Adrenal gland (tissue), 12 donors: ENCODE results near the gene SPOCK1. TPM values are rescaled to one million over a fixed set of nuclear protein-coding genes. Genes with fewer than 3 reads are reported as not detected.
"Not testable (repeated sequence)": the region's sequence is repeated elsewhere in the genome, so short reads cannot be mapped to it uniquely, and the experiment has no call there.

ENCODE experiments used
- DNase-seq, 7 donors: peaks; one replicate each; pipeline ENCODE4 v3.0.0-alpha.2; 2019 to 2020
- H3K27ac ChIP-seq, 5 donors: fragments of 200-600 bp; sonication (generic) in 4 of 5; 1 replicate in 3 of 5; 2 replicates in 2 of 5; pipeline versions ENCODE4 v1.5.1 to v1.8.0; 2016 to 2020; ENCODE audit warnings: mild to moderate bottlenecking in 1 of 5
- H3K27me3 ChIP-seq: fragments of 200-600 bp; 2 replicates; pipeline ENCODE4 v1.8.0; 2021
- H3K36me3 ChIP-seq, 2 donors: fragments of 200-600 bp; replicated peaks in 1 of 2; 1 replicate in 1 of 2; 2 replicates in 1 of 2; pipeline versions ENCODE4 v1.5.1 to v1.8.0; 2018 to 2022
- H3K4me1 ChIP-seq, 2 donors: fragments of 200-600 bp; replicated peaks in 1 of 2; 1 replicate in 1 of 2; 2 replicates in 1 of 2; pipeline versions ENCODE4 v1.5.1 to v1.8.0; 2018 to 2021
- H3K4me3 ChIP-seq, 4 donors: fragments of 200-600 bp; sonication (generic) in 3 of 4; one replicate each; pipeline ENCODE4 v1.5.1; 2016 to 2018
- H3K9me3 ChIP-seq, 3 donors: fragments of 200-600 bp; sonication (generic) in 1 of 3; replicated peaks in 1 of 3; 1 replicate in 2 of 3; 2 replicates in 1 of 3; pipeline versions ENCODE4 v1.5.1 to v1.8.0; 2016 to 2021
- CTCF ChIP-seq, 6 experiments: fragments of 450-650 bp in 4 of 6; fragments of 200-600 bp in 2 of 6; sonication (generic) in 1 of 6; IDR thresholded peaks; 1 replicate in 5 of 6; 2 replicates in 1 of 6; pipeline versions ENCODE4 v1.5.1 to v1.8.0; 2016 to 2021; ENCODE audit warnings: antibody characterized with exemption in 6 of 6, mild to moderate bottlenecking in 2 of 6, moderate library complexity in 1 of 6
- POLR2A ChIP-seq, 2 donors: fragments of 450-650 bp; IDR thresholded peaks; one replicate each; pipeline ENCODE4 v1.6.1; 2017; ENCODE audit warnings: antibody characterized with exemption in 2 of 2, mild to moderate bottlenecking in 2 of 2, moderate library complexity in 1 of 2
- WGBS, 4 donors: extraction: QIAGEN DNeasy Blood & Tissue Kit in 2 of 4; methylation state at CpG; one replicate each; pipeline versions ENCODE4 v1.1.5 to v1.1.7; 2013 to 2017; 5-methylcytosine and 5-hydroxymethylcytosine counted together
- intact Hi-C, 2 donors: fragments of 100-400 bp; cut with DNase I; formaldehyde crosslinking; loops; one replicate each; pipeline versions ENCODE4 v1.14.1 to v1.15.0; 2022 to 2023
- polyA plus RNA-seq, 3 donors: library from polyadenylated mRNA; stranded (reverse); fragments of 200-250 nt in 2 of 3; fragments of 350-450 nt in 1 of 3; fragmentation: Illumina TruSeq in 1 of 3; extraction: RNeasy Lipid Tissue Mini Kit (QIAGEN cat#74804) in 1 of 3; gene quantifications; one replicate each; pipeline ENCODE4 v1.2.3, GENCODE V29; 2013 to 2014
- total RNA-seq, 9 donors: library from RNA; depleted of rRNA in 4 of 9; stranded (reverse); fragments of >200 nt in 4 of 9; fragments of 120-200 nt in 1 of 9; fragmentation: NEBNext Ultra II Directional in 1 of 9; extraction: Animal tissue kit (Norgen Biotek cat#: 25700) in 1 of 9; gene quantifications; one replicate each; pipeline versions ENCODE4 v1.1.0 to v1.2.4, GENCODE V29; 2013 to 2023
- donor health status: healthy with polysubstance abuse.
- donor health status: Bipolar disorder and iron deficiency.
- donor health status: DM: yes; HTN: yes; CAD: no.
- donor health status: DM: no; HTN: no; CAD: no.
- donor health status: DM: no; HTN: no; CAD: no.
- donor health status: DM: yes; HTN: yes; CAD: no.

Gene SPOCK1
- total and polyA plus RNA-seq, 12 donors = 5.4 to 102 (median 55.6) TPM

GRCh38 chr5:136981936-136982335 is 517.2 kb downstream of the SPOCK1 start:
- intact Hi-C loops = no loop called here
- H3K4me1 ChIP-seq = peaks cover 0 to 19% of the 10 kb centered on the region in 2 donors
- no peaks in the 10 kb centered on the region for H3K27me3 ChIP-seq
- H3K9me3 ChIP-seq = no peaks in the 10 kb centered on the region
- H3K27ac ChIP-seq = no peak overlapping the region
- TF ChIP-seq CTCF (IDR thresholded peaks at IDR 0.05) = no peak
- TF ChIP-seq POLR2A (IDR thresholded peaks at IDR 0.05) = no peak
- DNase-seq = no peak
- WGBS, 4 donors = 88 to 95% (median 93%) methylated on average over 2 of the region's 2 CpGs
- H3K4me3 ChIP-seq = no peak overlapping the region
- H3K36me3 ChIP-seq = no peaks in the 10 kb centered on the region

- Histone ChIP-seq H3K9me3 (no peaks in the 10 kb centered on the region), H3K4me1 (no peaks in the 10 kb centered on the region), H3K4me3 (no peak overlapping the region), H3K27ac (no peak overlapping the region), H3K36me3 (no peaks in the 10 kb centered on the region), H3K27me3 (no peaks in the 10 kb centered on the region)
- TF ChIP-seq POLR2A (IDR thresholded peaks at IDR 0.05) (no peak), CTCF (IDR thresholded peaks at IDR 0.05) (no peak)
- intact Hi-C loops = no loop called here
- WGBS, 4 donors = 87 to 94% (median 92%) methylated on average over 5 of the region's 5 CpGs
- no peak for DNase-seq
Measured at GRCh38 chr5:136979131-136979530, 520.0 kb downstream of the SPOCK1 start.

- no peak for DNase-seq
- Histone ChIP-seq H3K27ac (no peak overlapping the region), H3K4me1 (no peaks in the 10 kb centered on the region), H3K4me3 (no peak overlapping the region), H3K9me3 (no peaks in the 10 kb centered on the region), H3K36me3 (no peaks in the 10 kb centered on the region), H3K27me3 (no peaks in the 10 kb centered on the region)
- WGBS, 4 donors = 49 to 74% (median 58%) methylated on average over 3 of the region's 3 CpGs
- intact Hi-C loops = no loop called here
- no peak for TF ChIP-seq POLR2A (IDR thresholded peaks at IDR 0.05)
- TF ChIP-seq CTCF (IDR thresholded peaks at IDR 0.05) = no peak
Measured at GRCh38 chr5:136963504-136963903, 535.6 kb downstream of the SPOCK1 start.

- intact Hi-C loops = no loop called here
- no peak for DNase-seq
- 86 to 96% (median 88%) methylated on average over 2 of the region's 2 CpGs for WGBS, 4 donors
Measured at GRCh38 chr5:136957428-136957827, 541.7 kb downstream of the SPOCK1 start.

GRCh38 chr5:136954142-136954541 is 545.0 kb downstream of the SPOCK1 start:
- H3K4me1 ChIP-seq, H3K4me3 ChIP-seq, H3K36me3 ChIP-seq, DNase-seq, H3K27ac ChIP-seq, H3K9me3 ChIP-seq, H3K27me3 ChIP-seq, intact Hi-C loops: not testable (repeated sequence)
- WGBS, 4 donors = 87 to 90% (median 88%) methylated on average over 5 of the region's 5 CpGs

More at GRCh38 chr5:136957428-136957827, 541.7 kb downstream of the SPOCK1 start:
- Histone ChIP-seq H3K4me1 (no peaks in the 10 kb centered on the region), H3K9me3 (no peaks in the 10 kb centered on the region), H3K36me3 (no peaks in the 10 kb centered on the region), H3K27me3 (no peaks in the 10 kb centered on the region), H3K27ac (no peak overlapping the region), H3K4me3 (no peak overlapping the region)
- TF ChIP-seq CTCF (IDR thresholded peaks at IDR 0.05) = no peak
- no peak for TF ChIP-seq POLR2A (IDR thresholded peaks at IDR 0.05)

- H3K36me3 ChIP-seq, H3K4me3 ChIP-seq, H3K27me3 ChIP-seq, intact Hi-C loops, H3K27ac ChIP-seq, DNase-seq, H3K9me3 ChIP-seq, H3K4me1 ChIP-seq: not testable (repeated sequence)
- 53 to 67% (median 59%) methylated on average over 3 to 8 of the region's 8 CpGs for WGBS, 4 donors
Measured at GRCh38 chr5:136953346-136954069, 545.6 kb downstream of the SPOCK1 start.
